Stomach smooth muscle (tissue), 2 donors: ENCODE measurements around the gene HHIPL1.

Source experiments
- H3K27ac ChIP-seq: one replicate; pipeline ENCODE4 v1.7.0; 2013; ENCODE audit warnings: mild to moderate bottlenecking, low read length, inconsistent platforms
- H3K27me3 ChIP-seq, 2 donors: one replicate each; pipeline ENCODE4 v1.7.0; 2013; ENCODE audit warnings: low read length in 2 of 2; ENCODE audit not compliant: insufficient read depth in 2 of 2, control insufficient read depth in 1 of 2
- H3K36me3 ChIP-seq, 2 donors: one replicate each; pipeline ENCODE4 v1.7.0; 2013; ENCODE audit warnings: low read length in 2 of 2; ENCODE audit not compliant: control insufficient read depth in 2 of 2, insufficient read depth in 2 of 2
- H3K4me1 ChIP-seq: one replicate; pipeline ENCODE4 v1.7.0; 2013; ENCODE audit warnings: low read length; ENCODE audit not compliant: control insufficient read depth, insufficient read depth
- H3K4me3 ChIP-seq, 2 donors: one replicate each; pipeline ENCODE4 v1.7.0; 2013; ENCODE audit warnings: low read length in 2 of 2
- H3K9ac ChIP-seq, 2 donors: one replicate each; pipeline ENCODE4 v1.7.0; 2013; ENCODE audit warnings: low read length in 2 of 2, mild to moderate bottlenecking in 1 of 2
- H3K9me3 ChIP-seq, 2 donors: one replicate each; pipeline ENCODE4 v1.7.0; 2013; ENCODE audit warnings: low read length in 2 of 2; ENCODE audit not compliant: control insufficient read depth in 2 of 2
- donor health status: healthy.
- donor health status: Pancreatic carcinoma.

The HHIPL1 gene

GRCh38 chr14:99602788-99603415 is 42.0 kb upstream of the HHIPL1 start:
- H3K4me1 ChIP-seq: peaks cover 72% of the 10 kb centered on the region
- no peaks in the 10 kb centered on the region for H3K9me3 ChIP-seq
- H3K27ac ChIP-seq: peak overlapping the region; percentile 77
- H3K4me3 ChIP-seq: peak overlapping the region; percentile 67 to 83
- peak overlapping the region; percentile 50 to 69 for H3K9ac ChIP-seq
- H3K27me3 ChIP-seq: no peaks in the 10 kb centered on the region
- no peaks in the 10 kb centered on the region for H3K36me3 ChIP-seq

GRCh38 chr14:99603471-99604277 is 41.3 kb upstream of the HHIPL1 start, which contains the start of gene CCDC85C:
Gene CCDC85C (minus strand): TSS chr14:99604207. CDS start chr14:99603959, 248 bp downstream.
- Histone ChIP-seq H3K4me1 (peaks cover 64% of the 10 kb centered on the region), H3K36me3 (no peaks in the 10 kb centered on the region), H3K9ac (peak within 1 kb of the TSS; percentile 61 to 76), H3K4me3 (peak within 1 kb of the TSS; percentile 79 to 83), H3K27ac (peak within 1 kb of the TSS; percentile 77), H3K9me3 (no peaks in the 10 kb centered on the region), H3K27me3 (no peaks in the 10 kb centered on the region)

GRCh38 chr14:99604278-99604765 is 40.6 kb upstream of the HHIPL1 start:
- H3K9me3 ChIP-seq: no peaks in the 10 kb centered on the region
- H3K4me1 ChIP-seq: peaks cover 58% of the 10 kb centered on the region
- peak overlapping the region; percentile 61 to 76 for H3K9ac ChIP-seq
- H3K36me3 ChIP-seq: no peaks in the 10 kb centered on the region
- no peaks in the 10 kb centered on the region for H3K27me3 ChIP-seq
- peak overlapping the region; percentile 79 to 81 for H3K4me3 ChIP-seq
- H3K27ac ChIP-seq: peak overlapping the region; percentile 69

GRCh38 chr14:99604766-99605298 is 40.1 kb upstream of the HHIPL1 start:
- Histone ChIP-seq H3K9ac (peak overlapping the region; percentile 61 to 76), H3K4me3 (peak overlapping the region; percentile 79 to 81), H3K4me1 (peaks cover 54% of the 10 kb centered on the region), H3K27me3 (no peaks in the 10 kb centered on the region), H3K27ac (peak overlapping the region; percentile 69), H3K36me3 (no peaks in the 10 kb centered on the region), H3K9me3 (no peaks in the 10 kb centered on the region)

GRCh38 chr14:99605299-99605961 is 39.5 kb upstream of the HHIPL1 start:
- Histone ChIP-seq H3K27ac (peak overlapping the region; percentile 69), H3K9ac (peak overlapping the region; percentile 61 to 66), H3K27me3 (no peaks in the 10 kb centered on the region), H3K4me1 (peaks cover 48% of the 10 kb centered on the region), H3K9me3 (no peaks in the 10 kb centered on the region), H3K36me3 (no peaks in the 10 kb centered on the region), H3K4me3 (peak overlapping the region; percentile 79 to 81)

- no peak overlapping the region for H3K27ac ChIP-seq
- H3K9ac ChIP-seq: no peak overlapping the region
- no peaks in the 10 kb centered on the region for H3K27me3 ChIP-seq
- H3K4me3 ChIP-seq: no peak overlapping the region
- H3K36me3 ChIP-seq: no peaks in the 10 kb centered on the region
- no peaks in the 10 kb centered on the region for H3K9me3 ChIP-seq
- peaks cover 38% of the 10 kb centered on the region for H3K4me1 ChIP-seq
These were observed 38.6 kb upstream of the HHIPL1 start for GRCh38 chr14:99606359-99606758.

GRCh38 chr14:99608591-99608990 is 36.3 kb upstream of the HHIPL1 start:
- Histone ChIP-seq H3K36me3 (no peaks in the 10 kb centered on the region), H3K4me1 (peaks cover 17% of the 10 kb centered on the region), H3K9me3 (no peaks in the 10 kb centered on the region), H3K9ac (no peak overlapping the region), H3K27me3 (no peaks in the 10 kb centered on the region), H3K27ac (no peak overlapping the region), H3K4me3 (no peak overlapping the region)

- Histone ChIP-seq H3K4me1 (peaks cover 16% of the 10 kb centered on the region), H3K9ac (no peak overlapping the region), H3K27me3 (no peaks in the 10 kb centered on the region), H3K27ac (no peak overlapping the region), H3K4me3 (no peak overlapping the region), H3K36me3 (no peaks in the 10 kb centered on the region), H3K9me3 (no peaks in the 10 kb centered on the region)
These were observed 35.4 kb upstream of the HHIPL1 start for GRCh38 chr14:99609245-99610170.

GRCh38 chr14:99611646-99612045 is 33.3 kb upstream of the HHIPL1 start:
- Histone ChIP-seq H3K27ac (no peak overlapping the region), H3K9ac (no peak overlapping the region), H3K27me3 (peaks cover 0 to 3% of the 10 kb centered on the region in 2 donors), H3K36me3 (no peaks in the 10 kb centered on the region), H3K4me3 (no peak overlapping the region), H3K9me3 (no peaks in the 10 kb centered on the region), H3K4me1 (no peaks in the 10 kb centered on the region)
